Activated B cell treated with CpG ODN at 0.5 μM for 24 hours (primary cell): ENCODE data around the gene YPEL1. TPM values are rescaled to one million over a fixed set of nuclear protein-coding genes. Genes with fewer than 3 reads are reported as not detected.
A peak's percentile ranks its signal among the peaks of the same experiment; 100 is the strongest.

Source experiments
- ATAC-seq: fragments of 200-7000 bp; cut with Tn5 transposase; one replicate; pipeline ENCODE4 v1.10.0; 2021; ENCODE audit warnings: low read depth, mild to moderate bottlenecking, moderate library complexity
- CTCF ChIA-PET: fragments of 350-600 bp; sonication (Branson Sonifier 250); formaldehyde crosslinking; loops from one replicate; lab custom pipeline; 2021; ENCODE audit warnings: antibody characterized with exemption; lab: Charles Lee
- POLR2A ChIA-PET: fragments of 350-600 bp; sonication (Branson Sonifier 250); formaldehyde crosslinking; loops from one replicate; lab custom pipeline; 2021; ENCODE audit warnings: antibody characterized with exemption; lab: Charles Lee
- DNase-seq: peaks from one replicate; pipeline ENCODE4 v3.0.0; 2022
- H3K27ac Mint-ChIP-seq: one replicate; pipeline ENCODE4 v1.8.0; 2020; ENCODE audit warnings: mixed read lengths
- H3K27me3 Mint-ChIP-seq: one replicate; pipeline ENCODE4 v1.8.0; 2021; ENCODE audit warnings: mixed read lengths
- H3K36me3 Mint-ChIP-seq: one replicate; pipeline ENCODE4 v1.8.0; 2021; ENCODE audit warnings: low read depth, mixed read lengths
- H3K4me1 Mint-ChIP-seq: one replicate; pipeline ENCODE4 v1.8.0; 2021; ENCODE audit warnings: mixed read lengths
- H3K4me3 Mint-ChIP-seq: one replicate; pipeline ENCODE4 v1.8.0; 2020; ENCODE audit warnings: mild to moderate bottlenecking, mixed read lengths
- H3K9me3 Mint-ChIP-seq: one replicate; pipeline ENCODE4 v1.8.0; 2020; ENCODE audit warnings: mixed read lengths
- CTCF ChIP-seq: fragments of 200-600 bp; IDR thresholded peaks from one replicate; pipeline ENCODE4 v1.8.0; 2022; ENCODE audit warnings: antibody characterized with exemption, mild to moderate bottlenecking
- intact Hi-C: fragments of 100-400 bp; cut with micrococcal nuclease; formaldehyde crosslinking; loops from one replicate; pipeline ENCODE4 v1.15.1; 2024
- total RNA-seq: library from RNA; stranded (reverse); gene quantifications from 2 replicates; pipeline ENCODE4 v1.2.3, GENCODE V29; 2022

YPEL1 gene
- total RNA-seq, 1 donor from 2014 or later, result 4.1 TPM

DNA sequence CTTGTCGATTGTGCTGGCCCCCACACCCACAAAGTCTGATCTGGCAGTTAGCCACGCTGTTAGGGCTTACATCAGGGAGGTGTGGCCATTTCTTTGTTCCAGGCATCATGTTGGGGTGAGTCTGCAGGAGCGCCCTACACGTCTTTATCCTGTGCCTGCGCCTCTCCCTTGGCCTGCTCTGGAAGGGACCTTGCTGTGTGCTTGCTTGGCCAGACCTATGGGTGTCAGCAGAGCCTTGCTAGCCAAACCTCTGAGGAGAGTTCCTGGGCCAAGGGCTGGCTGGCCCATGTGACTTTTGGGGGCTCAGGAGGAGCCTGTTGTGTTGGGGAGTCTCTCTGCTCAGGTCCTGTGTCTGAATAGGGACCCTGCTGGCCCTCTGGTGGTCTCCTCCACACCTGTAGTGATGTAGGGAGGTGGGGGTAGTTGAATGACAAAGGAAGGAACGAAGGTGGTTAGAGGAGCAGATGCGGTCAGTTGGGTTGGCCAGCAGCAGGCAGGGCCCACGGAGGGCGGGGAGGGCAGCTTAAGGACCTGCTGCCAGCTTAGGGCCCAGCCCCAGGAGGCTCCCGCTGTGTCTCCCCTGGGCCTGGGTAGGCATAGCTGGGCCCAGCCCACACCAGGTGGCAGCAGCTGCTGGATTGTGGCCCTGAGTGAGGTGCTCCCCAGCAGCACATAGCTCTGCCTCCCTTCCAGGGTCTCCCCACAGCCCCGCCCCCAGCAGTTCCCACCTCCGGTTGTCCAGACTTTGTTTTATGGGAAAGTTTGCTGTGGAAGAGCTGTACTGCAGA, 61.9 kb downstream of the YPEL1 start:
- H3K4me1 Mint-ChIP-seq, result peaks cover 7% of the 10 kb centered on the region
- peaks cover 79% of the 10 kb centered on the region for H3K36me3 Mint-ChIP-seq
- no peak overlapping the region for H3K27ac Mint-ChIP-seq
- H3K27me3 Mint-ChIP-seq, result no peaks in the 10 kb centered on the region
- intact Hi-C loops, result no loop called here
- no peak for DNase-seq
- ChIA-PET CTCF (no interaction called here), POLR2A (no interaction called here)
- H3K9me3 Mint-ChIP-seq, result no peaks in the 10 kb centered on the region
- TF ChIP-seq CTCF, result no peak
- ATAC-seq, result no peak
- no peak overlapping the region for H3K4me3 Mint-ChIP-seq

DNA sequence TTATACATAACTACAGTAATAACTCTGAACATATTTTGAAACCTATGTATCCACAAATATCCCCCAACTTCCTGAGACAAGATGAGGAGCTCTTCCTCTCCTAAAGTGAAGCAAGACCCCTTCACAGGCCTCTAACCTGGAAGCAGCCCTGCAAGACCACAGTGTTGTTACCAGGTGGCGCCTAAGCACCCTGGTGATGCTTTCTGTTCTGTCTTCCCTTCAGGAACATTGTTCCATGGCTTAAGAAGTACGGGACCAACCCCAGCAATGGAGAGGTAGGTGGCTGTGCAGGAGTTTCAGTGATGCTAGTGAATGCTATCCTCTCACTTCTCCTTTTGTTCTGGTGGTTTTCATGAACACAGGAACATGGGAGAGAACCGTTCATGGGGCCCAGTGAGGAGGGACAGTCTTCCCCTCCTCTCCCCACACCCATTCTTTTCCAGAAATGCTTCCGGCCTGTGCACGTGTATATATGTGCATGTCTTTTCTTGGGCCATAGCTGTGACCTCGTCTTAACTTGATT, 63.4 kb downstream of the YPEL1 start:
- Mint-ChIP-seq H3K4me3 (no peak overlapping the region), H3K9me3 (no peaks in the 10 kb centered on the region), H3K27ac (peak overlapping the region; percentile 50), H3K4me1 (peaks cover 13% of the 10 kb centered on the region), H3K36me3 (peaks cover 67% of the 10 kb centered on the region), H3K27me3 (no peaks in the 10 kb centered on the region)
- ATAC-seq, result no peak
- CTCF ChIA-PET, result interaction anchor here (1.3 kb wide), 1 partner anchor 266 kb away, joined by 3 read pairs; no protein-coding TSS in a partner anchor
- no peak for TF ChIP-seq CTCF
- POLR2A ChIA-PET, result no interaction called here
- intact Hi-C loops, result no loop called here
- DNase-seq, result no peak

DNA sequence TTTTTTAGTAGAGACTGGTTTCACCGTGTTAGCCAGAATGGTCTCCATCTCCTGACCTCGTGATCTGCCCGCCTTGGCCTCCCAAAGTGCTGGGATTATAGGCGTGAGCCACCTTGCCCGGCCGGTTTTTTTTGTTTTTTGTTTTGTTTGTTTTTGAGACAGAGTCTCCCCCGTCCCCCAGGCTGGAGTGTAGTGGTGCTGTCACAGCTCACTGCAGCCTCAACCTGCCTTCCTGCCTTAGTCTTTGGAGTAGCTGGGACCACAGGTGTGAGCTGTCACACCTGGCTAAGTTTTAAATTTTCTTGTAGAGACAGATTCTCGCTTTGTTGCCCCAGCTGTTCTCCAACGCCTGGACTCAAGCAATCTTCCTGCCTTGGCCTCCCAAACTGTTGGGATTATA, 66.6 kb downstream of the YPEL1 start:
- DNase-seq (no peak), ATAC-seq (no peak)
- Mint-ChIP-seq H3K27ac (no peak overlapping the region), H3K9me3 (no peaks in the 10 kb centered on the region), H3K4me1 (peaks cover 27% of the 10 kb centered on the region), H3K4me3 (no peak overlapping the region), H3K36me3 (peaks cover 47% of the 10 kb centered on the region), H3K27me3 (no peaks in the 10 kb centered on the region)
- intact Hi-C loops, result loop anchor here (5.0 kb wide), 1 partner anchor 198 kb away; the partner anchor contains the start of gene MAPK1
- ChIA-PET CTCF (no interaction called here), POLR2A (no interaction called here)
- TF ChIP-seq CTCF, result no peak

GRCh38 chr22:21666786-21667185, 68.8 kb downstream of the YPEL1 start:
- POLR2A ChIA-PET, result interaction anchor here (2.7 to 3.6 kb wide), 2 partner anchors 24 to 38 kb away, joined by 20 to 27 read pairs; partner anchors contain the start of genes SDF2L1 and YDJC
- no peak for DNase-seq
- no peaks in the 10 kb centered on the region for H3K27me3 Mint-ChIP-seq
- CTCF ChIA-PET, result no interaction called here
- peaks cover 25% of the 10 kb centered on the region for H3K4me1 Mint-ChIP-seq
- peaks cover 27% of the 10 kb centered on the region for H3K36me3 Mint-ChIP-seq
- no peaks in the 10 kb centered on the region for H3K9me3 Mint-ChIP-seq
- peak overlapping the region; percentile 50 for H3K27ac Mint-ChIP-seq
- peak overlapping the region; percentile 99 for H3K4me3 Mint-ChIP-seq
- no peak for ATAC-seq
- no peak for TF ChIP-seq CTCF
- intact Hi-C loops, result loop anchor here (1.0 to 5.0 kb wide), 4 partner anchors 9 to 201 kb away; partner anchors contain the start of genes MAPK1 and YPEL1
